Gastroesophageal sphincter (tissue), 3 donors: ENCODE data around the gene NDUFA11.
"Not testable (repeated sequence)": the region's sequence is repeated elsewhere in the genome, so short reads cannot be mapped to it uniquely, and the experiment has no call there.

ENCODE experiments used
- EP300 ChIP-seq: sonication (generic); formaldehyde crosslinking; IDR thresholded peaks from one replicate; pipeline ENCODE4 v1.6.1; 2017; ENCODE audit warnings: antibody characterized with exemption, mild to moderate bottlenecking
- POLR2A ChIP-seq, 2 donors: fragments of 450-650 bp; IDR thresholded peaks; one replicate each; pipeline ENCODE4 v1.6.1; 2017; ENCODE audit warnings: antibody characterized with exemption in 2 of 2, mild to moderate bottlenecking in 2 of 2, moderate library complexity in 1 of 2
- POLR2AphosphoS5 ChIP-seq: sonication (generic); formaldehyde crosslinking; IDR thresholded peaks from one replicate; pipeline ENCODE4 v1.6.1; 2017; ENCODE audit warnings: antibody characterized with exemption
- TF ChIP-seq, protein P1 (sequence below), 4 experiments: fragments of 200-600 bp in 2 of 4; fragments of 450-650 bp in 2 of 4; sonication (generic) in 1 of 4; IDR thresholded peaks; one replicate each; pipeline ENCODE4 v1.5.1; 2017 to 2019; ENCODE audit warnings: antibody characterized with exemption in 4 of 4, mild to moderate bottlenecking in 2 of 4, moderate library complexity in 2 of 4

DNA sequence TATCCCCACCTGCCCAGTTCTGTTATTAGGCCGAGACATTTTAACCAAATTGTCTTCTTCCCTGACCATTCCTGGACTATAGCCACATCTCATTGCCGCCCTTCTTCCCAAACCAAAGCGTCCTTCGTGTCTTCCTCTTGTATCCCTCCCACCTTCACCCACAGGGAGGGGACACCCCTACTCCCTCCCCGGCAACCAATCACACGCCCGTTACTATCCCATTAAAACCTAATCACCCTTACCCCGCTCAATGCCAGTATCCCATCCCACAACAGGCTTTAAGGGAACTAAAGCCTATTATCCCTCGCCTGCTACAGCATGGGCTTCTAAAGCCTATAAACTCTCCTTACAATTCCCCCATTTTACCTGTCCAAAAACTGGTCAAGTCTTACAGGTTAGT lies 48.4 kb downstream of the NDUFA11 start:
- TF ChIP-seq, protein P1, sequence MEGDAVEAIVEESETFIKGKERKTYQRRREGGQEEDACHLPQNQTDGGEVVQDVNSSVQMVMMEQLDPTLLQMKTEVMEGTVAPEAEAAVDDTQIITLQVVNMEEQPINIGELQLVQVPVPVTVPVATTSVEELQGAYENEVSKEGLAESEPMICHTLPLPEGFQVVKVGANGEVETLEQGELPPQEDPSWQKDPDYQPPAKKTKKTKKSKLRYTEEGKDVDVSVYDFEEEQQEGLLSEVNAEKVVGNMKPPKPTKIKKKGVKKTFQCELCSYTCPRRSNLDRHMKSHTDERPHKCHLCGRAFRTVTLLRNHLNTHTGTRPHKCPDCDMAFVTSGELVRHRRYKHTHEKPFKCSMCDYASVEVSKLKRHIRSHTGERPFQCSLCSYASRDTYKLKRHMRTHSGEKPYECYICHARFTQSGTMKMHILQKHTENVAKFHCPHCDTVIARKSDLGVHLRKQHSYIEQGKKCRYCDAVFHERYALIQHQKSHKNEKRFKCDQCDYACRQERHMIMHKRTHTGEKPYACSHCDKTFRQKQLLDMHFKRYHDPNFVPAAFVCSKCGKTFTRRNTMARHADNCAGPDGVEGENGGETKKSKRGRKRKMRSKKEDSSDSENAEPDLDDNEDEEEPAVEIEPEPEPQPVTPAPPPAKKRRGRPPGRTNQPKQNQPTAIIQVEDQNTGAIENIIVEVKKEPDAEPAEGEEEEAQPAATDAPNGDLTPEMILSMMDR (IDR thresholded peaks at IDR 0.05) = not testable (repeated sequence)
- not testable (repeated sequence) for TF ChIP-seq POLR2AphosphoS5; POLR2A (IDR thresholded peaks at IDR 0.05); EP300
